ENCODE measurements around the gene BMPR1B.

DNA sequence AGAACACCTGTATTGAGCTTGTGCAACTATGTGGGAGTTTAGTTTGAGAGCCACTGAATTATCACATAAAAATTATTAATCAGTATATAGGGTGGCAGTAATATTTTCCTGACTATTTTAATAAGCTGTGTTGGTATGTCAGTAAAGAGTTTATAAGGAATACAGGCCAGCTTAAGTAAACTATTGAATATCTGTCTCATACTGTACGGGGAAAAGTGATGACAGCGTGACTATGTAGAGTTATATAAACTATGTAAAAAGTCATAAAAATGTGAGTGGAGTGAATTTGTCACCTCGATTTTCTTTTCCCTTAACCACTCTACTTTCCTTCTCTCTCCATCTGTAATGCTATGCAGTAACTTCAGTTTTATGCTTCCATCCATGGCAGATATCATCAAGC lies 250.2 kb downstream of the BMPR1B start:
- TF ChIP-seq POLR2AphosphoS5 (IDR thresholded peaks at IDR 0.05; ENCODE audit: low read depth, low read length): no peak
- no peak for TF ChIP-seq TAF1 (IDR thresholded peaks at IDR 0.05; ENCODE audit: borderline replicate concordance, insufficient read depth, low read length)
- no peak for TF ChIP-seq SIN3A (IDR thresholded peaks at IDR 0.05; ENCODE audit: borderline replicate concordance, insufficient read depth, low read length)
- no peak for TF ChIP-seq FOXP2 (optimal IDR thresholded peaks at IDR 0.05; ENCODE audit: borderline replicate concordance, extremely low read depth, extremely low read length, insufficient read depth)
- TF ChIP-seq, protein P1, sequence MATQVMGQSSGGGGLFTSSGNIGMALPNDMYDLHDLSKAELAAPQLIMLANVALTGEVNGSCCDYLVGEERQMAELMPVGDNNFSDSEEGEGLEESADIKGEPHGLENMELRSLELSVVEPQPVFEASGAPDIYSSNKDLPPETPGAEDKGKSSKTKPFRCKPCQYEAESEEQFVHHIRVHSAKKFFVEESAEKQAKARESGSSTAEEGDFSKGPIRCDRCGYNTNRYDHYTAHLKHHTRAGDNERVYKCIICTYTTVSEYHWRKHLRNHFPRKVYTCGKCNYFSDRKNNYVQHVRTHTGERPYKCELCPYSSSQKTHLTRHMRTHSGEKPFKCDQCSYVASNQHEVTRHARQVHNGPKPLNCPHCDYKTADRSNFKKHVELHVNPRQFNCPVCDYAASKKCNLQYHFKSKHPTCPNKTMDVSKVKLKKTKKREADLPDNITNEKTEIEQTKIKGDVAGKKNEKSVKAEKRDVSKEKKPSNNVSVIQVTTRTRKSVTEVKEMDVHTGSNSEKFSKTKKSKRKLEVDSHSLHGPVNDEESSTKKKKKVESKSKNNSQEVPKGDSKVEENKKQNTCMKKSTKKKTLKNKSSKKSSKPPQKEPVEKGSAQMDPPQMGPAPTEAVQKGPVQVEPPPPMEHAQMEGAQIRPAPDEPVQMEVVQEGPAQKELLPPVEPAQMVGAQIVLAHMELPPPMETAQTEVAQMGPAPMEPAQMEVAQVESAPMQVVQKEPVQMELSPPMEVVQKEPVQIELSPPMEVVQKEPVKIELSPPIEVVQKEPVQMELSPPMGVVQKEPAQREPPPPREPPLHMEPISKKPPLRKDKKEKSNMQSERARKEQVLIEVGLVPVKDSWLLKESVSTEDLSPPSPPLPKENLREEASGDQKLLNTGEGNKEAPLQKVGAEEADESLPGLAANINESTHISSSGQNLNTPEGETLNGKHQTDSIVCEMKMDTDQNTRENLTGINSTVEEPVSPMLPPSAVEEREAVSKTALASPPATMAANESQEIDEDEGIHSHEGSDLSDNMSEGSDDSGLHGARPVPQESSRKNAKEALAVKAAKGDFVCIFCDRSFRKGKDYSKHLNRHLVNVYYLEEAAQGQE (IDR thresholded peaks at IDR 0.05; ENCODE audit: insufficient read depth in 1 of 2, low read depth in 2 of 2, low read length in 2 of 2): no peak

All from PFSK-1 (cell line).